T-helper 1 cell treated with Interleukin-12 subunit alpha and Interleukin-12 subunit beta and Interleukin-4 antibody, amounts not matched to agents 30 ng/mL and 1 ng/mL, for 36 hours (primary cell): ENCODE data around the gene ASIC1. TPM values are rescaled to one million over a fixed set of nuclear protein-coding genes. Genes with fewer than 3 reads are reported as not detected.

Experiments
- intact Hi-C: fragments of 100-400 bp; cut with micrococcal nuclease; formaldehyde crosslinking; loops from one replicate; pipeline ENCODE4 v1.15.1; 2024
- total RNA-seq: library from RNA; stranded (reverse); gene quantifications from 2 replicates; pipeline ENCODE4 v1.2.3, GENCODE V29; 2022

The ASIC1 gene
- total RNA-seq, 1 donor from 2014 or later = 4.6 TPM

GRCh38 chr12:50104417-50105366 is 47.3 kb downstream of the ASIC1 start:
- intact Hi-C loops = no loop called here

- intact Hi-C loops = no loop called here
Measured at GRCh38 chr12:50105913-50106450, 48.6 kb downstream of the ASIC1 start.

- intact Hi-C loops = no loop called here
Measured at GRCh38 chr12:50106907-50107306, 49.5 kb downstream of the ASIC1 start.

- intact Hi-C loops = no loop called here
Measured at GRCh38 chr12:50107416-50108268, 50.2 kb downstream of the ASIC1 start.

GRCh38 chr12:50109319-50109718 is 51.9 kb downstream of the ASIC1 start:
- intact Hi-C loops = no loop called here

GRCh38 chr12:50110127-50110761 is 52.8 kb downstream of the ASIC1 start:
- intact Hi-C loops = loop anchor here (1.0 to 5.0 kb wide), 4 partner anchors 41 to 1428 kb away; partner anchors contain the start of genes KANSL2, MCRS1 and PRPF40B

GRCh38 chr12:50110762-50111351 is 53.5 kb downstream of the ASIC1 start:
- intact Hi-C loops = loop anchor here (1.0 to 5.0 kb wide), 8 partner anchors 42 to 1429 kb away; partner anchors contain the start of genes ATF1, DAZAP2, KANSL2 and LARP4

- intact Hi-C loops = loop anchor here (1.0 to 5.0 kb wide), 7 partner anchors 64 to 1429 kb away; partner anchors contain the start of genes ATF1, DAZAP2, KANSL2 and LARP4
Measured at GRCh38 chr12:50111395-50111692, 53.9 kb downstream of the ASIC1 start.

- intact Hi-C loops = loop anchor here (1.0 to 5.0 kb wide), 18 partner anchors 20 to 1430 kb away; partner anchors contain the start of genes ATF1, CERS5, DAZAP2 and KANSL2
Measured at GRCh38 chr12:50111693-50112455, 54.5 kb downstream of the ASIC1 start, which contains the start of gene COX14. Gene COX14, plus strand, starts transcription at chr12:50112236. Its CDS starts 7,808 bp downstream, at chr12:50120044.

- intact Hi-C loops = loop anchor here (1.0 to 5.0 kb wide), 14 partner anchors 20 to 1430 kb away; partner anchors contain the start of genes CERS5, KANSL2, LIMA1 and MCRS1
Measured at GRCh38 chr12:50112456-50113218, 55.2 kb downstream of the ASIC1 start.

GRCh38 chr12:50117057-50117622 is 59.7 kb downstream of the ASIC1 start:
- intact Hi-C loops = no loop called here

- intact Hi-C loops = no loop called here
Measured at GRCh38 chr12:50119387-50119786, 62.0 kb downstream of the ASIC1 start.

- intact Hi-C loops = no loop called here
Measured at GRCh38 chr12:50120521-50120920, 63.1 kb downstream of the ASIC1 start.

- intact Hi-C loops = no loop called here
Measured at GRCh38 chr12:50120953-50121352, 63.6 kb downstream of the ASIC1 start.

GRCh38 chr12:50121641-50122040 is 64.2 kb downstream of the ASIC1 start:
- intact Hi-C loops = no loop called here

GRCh38 chr12:50123203-50123602 is 65.8 kb downstream of the ASIC1 start:
- intact Hi-C loops = no loop called here

GRCh38 chr12:50127546-50127945 is 70.2 kb downstream of the ASIC1 start:
- intact Hi-C loops = no loop called here

- intact Hi-C loops = no loop called here
Measured at GRCh38 chr12:50129290-50129689, 71.9 kb downstream of the ASIC1 start.
